Endothelial cell of umbilical vein (primary cell): ENCODE data around the gene SLC38A8. TPM values are rescaled to one million over a fixed set of nuclear protein-coding genes. Genes with fewer than 3 reads are reported as not detected.

Source experiments
- BruUV-seq: library from RNA; stranded (reverse); fragments of 400-500 nt; replicated peaks from 2 replicates; lab custom pipeline; 2021; lab: Mats Ljungman, UMichigan
- CTCF ChIA-PET: fragments of 300-600, 350-600 bp; sonication (Branson Sonifier 250); formaldehyde crosslinking; loops from one replicate; lab custom pipeline; 2021; ENCODE audit warnings: antibody characterized with exemption, inconsistent platforms; lab: Charles Lee
- POLR2A ChIA-PET: fragments of 300-600, 350-600 bp; sonication (Branson Sonifier 250); formaldehyde crosslinking; loops from one replicate; lab custom pipeline; 2021; ENCODE audit warnings: antibody characterized with exemption, inconsistent platforms; lab: Charles Lee
- DNase-seq: peaks from one replicate; pipeline ENCODE4 v3.0.0-alpha.2; 2011; ENCODE audit warnings: low read depth, low spot score
- FAIRE-seq: peaks from 2 replicates; lab custom pipeline; 2011; peaks lifted over from hg19 to GRCh38; lab: Jason Lieb, UNC
- H2AFZ ChIP-seq: 2 replicates; pipeline ENCODE4 v1.6.0; 2012; ENCODE audit warnings: low read depth, low read length, control low read depth, inconsistent platforms
- H3K27ac ChIP-seq: 2 replicates; pipeline ENCODE4 v1.5.1; 2011; ENCODE audit warnings: low read depth, mild to moderate bottlenecking, control low read depth, low read length, moderate library complexity; ENCODE audit not compliant: insufficient read depth
- H3K27me3 ChIP-seq, 2 experiments: 2 replicates each; pipeline versions ENCODE4 v1.6.0 to v1.6.1; 2011; ENCODE audit warnings: low read length in 2 of 2, mixed read lengths in 1 of 2; ENCODE audit not compliant: control insufficient read depth in 2 of 2, insufficient read depth in 2 of 2
- H3K36me3 ChIP-seq, 2 experiments: 2 replicates in 1 of 2; 3 replicates in 1 of 2; pipeline ENCODE4 v1.5.1; 2011; ENCODE audit warnings: low read length in 2 of 2, mild to moderate bottlenecking in 1 of 2, moderate library complexity in 1 of 2; ENCODE audit not compliant: control insufficient read depth in 2 of 2, insufficient read depth in 2 of 2; ENCODE audit errors: extremely low read depth in 1 of 2
- H3K4me1 ChIP-seq: 3 replicates; pipeline ENCODE4 v1.5.1; 2011; ENCODE audit warnings: mild to moderate bottlenecking, low read length; ENCODE audit not compliant: control insufficient read depth, insufficient read depth; ENCODE audit errors: extremely low read depth
- H3K4me2 ChIP-seq: 2 replicates; pipeline ENCODE4 v1.6.1; 2011; ENCODE audit warnings: low read length, control low read depth, mixed read lengths; ENCODE audit not compliant: insufficient read depth
- H3K4me3 ChIP-seq, 3 experiments: fragments of 200-600 bp in 1 of 3; sonication (generic), shearing (Covaris generic) in 1 of 3; replicated peaks in 1 of 3; 2 replicates each; pipeline ENCODE4 v1.5.1; 2011 to 2016; ENCODE audit warnings: control low read depth in 3 of 3, low read length in 3 of 3, mild to moderate bottlenecking in 2 of 3, inconsistent platforms in 1 of 3, low read depth in 1 of 3, moderate library complexity in 1 of 3; ENCODE audit not compliant: insufficient read depth in 1 of 3
- H3K79me2 ChIP-seq: 2 replicates; pipeline ENCODE4 v1.6.0; 2012; ENCODE audit warnings: low read length, inconsistent platforms; ENCODE audit not compliant: control insufficient read depth, insufficient read depth
- H3K9ac ChIP-seq: replicated peaks from 2 replicates; pipeline ENCODE3; 2011; ENCODE audit warnings: low read length, control low read depth; ENCODE audit not compliant: insufficient read depth; ENCODE audit errors: extremely low read depth
- H3K9me1 ChIP-seq: replicated peaks from 3 replicates; pipeline ENCODE4 v1.6.0; 2011; ENCODE audit warnings: mild to moderate bottlenecking, low read length; ENCODE audit not compliant: control insufficient read depth, insufficient read depth; ENCODE audit errors: extremely low read depth
- H3K9me3 ChIP-seq: replicated peaks from 2 replicates; pipeline ENCODE4 v1.5.1; 2012; ENCODE audit warnings: low read length, inconsistent platforms; ENCODE audit not compliant: control insufficient read depth, insufficient read depth
- H4K20me1 ChIP-seq: replicated peaks from 2 replicates; pipeline ENCODE3; 2011; ENCODE audit warnings: mild to moderate bottlenecking, low read length; ENCODE audit not compliant: control insufficient read depth, insufficient read depth; ENCODE audit errors: extremely low read depth
- CTCF ChIP-seq, 2 donors: IDR thresholded peaks; 1 replicate in 1 of 2; 2 replicates in 1 of 2; pipeline ENCODE4 v1.5.1; 2011; ENCODE audit warnings: low read length in 2 of 2, mild to moderate bottlenecking in 2 of 2, moderate library complexity in 2 of 2, control low read depth in 1 of 2, inconsistent platforms in 1 of 2, low read depth in 1 of 2; ENCODE audit not compliant: insufficient read depth in 1 of 2; ENCODE audit errors: extremely low read depth in 1 of 2
- EZH2 ChIP-seq: IDR thresholded peaks from 2 replicates; pipeline ENCODE4 v1.6.1; 2012; ENCODE audit warnings: borderline replicate concordance, low read depth, mild to moderate bottlenecking, moderate library complexity, low read length, inconsistent platforms; ENCODE audit not compliant: severe bottlenecking
- FOS ChIP-seq: IDR thresholded peaks from 2 replicates; pipeline ENCODE4 v1.6.1; 2011; ENCODE audit warnings: mild to moderate bottlenecking, low read length, moderate library complexity, borderline replicate concordance; ENCODE audit not compliant: insufficient read depth
- GATA2 ChIP-seq: IDR thresholded peaks from 2 replicates; pipeline ENCODE4 v1.7.0; 2011; ENCODE audit warnings: low read depth, mild to moderate bottlenecking, moderate library complexity, mixed read lengths, low read length; ENCODE audit not compliant: insufficient read length, insufficient read depth
- JUN ChIP-seq: IDR thresholded peaks from 2 replicates; pipeline ENCODE4 v1.6.1; 2011; ENCODE audit warnings: borderline replicate concordance, low read depth; ENCODE audit not compliant: insufficient read length, insufficient read depth
- MAX ChIP-seq: IDR thresholded peaks from 2 replicates; pipeline ENCODE4 v1.6.1; 2011; ENCODE audit not compliant: insufficient read depth, insufficient read length
- MYC ChIP-seq: IDR thresholded peaks from one replicate; pipeline ENCODE4 v1.6.1; 2011; ENCODE audit warnings: mild to moderate bottlenecking, low read depth, low read length
- POLR2A ChIP-seq: IDR thresholded peaks from 2 replicates; pipeline ENCODE4 v1.6.1; 2012; ENCODE audit warnings: low read depth, mild to moderate bottlenecking, control low read depth, low read length
- POLR2AphosphoS5 ChIP-seq: IDR thresholded peaks from 2 replicates; pipeline ENCODE4 v1.6.1; 2012; ENCODE audit warnings: low read depth, mild to moderate bottlenecking, control low read depth, low read length, moderate library complexity; ENCODE audit not compliant: insufficient read depth
- dilution Hi-C: fragments of 300-500 bp; cut with MboI; formaldehyde crosslinking; loops from one replicate; pipeline ENCODE4 v1.15.0; 2019; ENCODE audit warnings: low sequenced_read_pairs; ENCODE audit not compliant: extremely low pct_ligation_motif_present
- intact Hi-C: fragments of 100-400 bp; cut with micrococcal nuclease; formaldehyde crosslinking; loops from one replicate; pipeline ENCODE4 v1.10.0; 2022
- polyA plus RNA-seq, 4 experiments: library from polyadenylated mRNA; depleted of rRNA in 3 of 4; stranded (reverse) in 3 of 4; unstranded in 1 of 4; fragments of >200 nt; gene quantifications; 2 replicates each; pipeline versions ENCODE4 v1.2.1 to v1.2.3, GENCODE V29; 2011 to 2012; ENCODE audit warnings: missing spikeins in 1 of 4
- total RNA-seq: library from RNA; stranded (reverse); gene quantifications from 2 replicates; pipeline ENCODE4 v1.2.3, GENCODE V29; 2021

Gene SLC38A8
- total and polyA plus RNA-seq, 2 donors (not counting 3 experiments of a cell fraction or from before 2014, with no cell fraction given), result not detected

- Histone ChIP-seq H4K20me1 (no peaks in the 10 kb centered on the region), H3K9me1 (no peaks in the 10 kb centered on the region), H3K36me3 (no peaks in the 10 kb centered on the region), H3K79me2 (no peaks in the 10 kb centered on the region), H3K9me3 (no peaks in the 10 kb centered on the region), H3K27ac (no peak overlapping the region), H2AFZ (no peak overlapping the region), H3K4me3 (no peak overlapping the region), H3K4me2 (no peak overlapping the region), H3K4me1 (no peaks in the 10 kb centered on the region), H3K9ac (no peak overlapping the region), H3K27me3 (no peaks in the 10 kb centered on the region)
- TF ChIP-seq POLR2AphosphoS5 (no peak), POLR2A (no peak), MAX (no peak), MYC (no peak), JUN (no peak), FOS (no peak), GATA2 (no peak), CTCF (IDR thresholded peaks at IDR 0.05; ENCODE audit: extremely low read depth in 1 of 2, insufficient read depth in 1 of 2, low read depth in 1 of 2, low read length in 2 of 2) (no peak), EZH2 (no peak)
- FAIRE-seq (no peak), DNase-seq (no peak)
- intact Hi-C loops (no loop called here), dilution Hi-C loops (no loop called here)
- BruUV-seq, result no TSS peak
- ChIA-PET POLR2A (no interaction called here), CTCF (interaction anchor here (0.8 kb wide), 1 partner anchor 13 kb away, joined by 3 read pairs; no protein-coding TSS in a partner anchor)
Measured at GRCh38 chr16:84015399-84015798, 27.2 kb downstream of the SLC38A8 start.
